GM12864 (cell line): ENCODE results near the gene CCDC69.

Source experiments
- DNase-seq: peaks from one replicate; pipeline ENCODE4 v3.0.0-alpha.2; 2011; ENCODE audit warnings: low read depth
- H3K4me3 ChIP-seq: 2 replicates; pipeline ENCODE4 v1.5.1; 2011; ENCODE audit warnings: mild to moderate bottlenecking, low read depth, low read length, control low read depth
- TF ChIP-seq, protein P1 (sequence below): IDR thresholded peaks from 2 replicates; pipeline ENCODE4 v1.5.1; 2011; ENCODE audit warnings: low read depth, mild to moderate bottlenecking, moderate library complexity, low read length, control low read depth, inconsistent platforms; ENCODE audit errors: missing control alignments

Gene CCDC69

DNA sequence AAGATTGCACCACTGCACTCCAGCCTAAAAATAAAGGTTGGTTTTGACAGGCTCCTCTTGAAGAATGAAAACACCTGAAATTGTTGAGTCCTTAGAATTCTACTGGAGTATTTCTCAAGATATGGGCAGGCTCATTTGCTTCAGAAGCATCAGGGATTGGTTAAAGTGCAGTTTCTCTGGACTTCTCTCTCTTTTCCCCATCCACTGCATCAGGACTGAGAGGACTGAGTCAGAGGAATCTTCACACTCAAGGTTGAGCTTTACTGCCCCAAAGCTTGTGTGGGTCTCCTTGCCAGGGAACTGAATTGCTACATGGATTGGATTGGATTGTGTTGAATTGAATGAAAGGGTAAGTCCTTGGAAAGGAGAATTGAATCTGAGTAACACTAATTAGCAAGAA is 7.5 kb upstream of the CCDC69 start:
- no peak overlapping the region for H3K4me3 ChIP-seq
- DNase-seq: no peak
- TF ChIP-seq, protein P1, sequence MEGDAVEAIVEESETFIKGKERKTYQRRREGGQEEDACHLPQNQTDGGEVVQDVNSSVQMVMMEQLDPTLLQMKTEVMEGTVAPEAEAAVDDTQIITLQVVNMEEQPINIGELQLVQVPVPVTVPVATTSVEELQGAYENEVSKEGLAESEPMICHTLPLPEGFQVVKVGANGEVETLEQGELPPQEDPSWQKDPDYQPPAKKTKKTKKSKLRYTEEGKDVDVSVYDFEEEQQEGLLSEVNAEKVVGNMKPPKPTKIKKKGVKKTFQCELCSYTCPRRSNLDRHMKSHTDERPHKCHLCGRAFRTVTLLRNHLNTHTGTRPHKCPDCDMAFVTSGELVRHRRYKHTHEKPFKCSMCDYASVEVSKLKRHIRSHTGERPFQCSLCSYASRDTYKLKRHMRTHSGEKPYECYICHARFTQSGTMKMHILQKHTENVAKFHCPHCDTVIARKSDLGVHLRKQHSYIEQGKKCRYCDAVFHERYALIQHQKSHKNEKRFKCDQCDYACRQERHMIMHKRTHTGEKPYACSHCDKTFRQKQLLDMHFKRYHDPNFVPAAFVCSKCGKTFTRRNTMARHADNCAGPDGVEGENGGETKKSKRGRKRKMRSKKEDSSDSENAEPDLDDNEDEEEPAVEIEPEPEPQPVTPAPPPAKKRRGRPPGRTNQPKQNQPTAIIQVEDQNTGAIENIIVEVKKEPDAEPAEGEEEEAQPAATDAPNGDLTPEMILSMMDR: no peak

DNA sequence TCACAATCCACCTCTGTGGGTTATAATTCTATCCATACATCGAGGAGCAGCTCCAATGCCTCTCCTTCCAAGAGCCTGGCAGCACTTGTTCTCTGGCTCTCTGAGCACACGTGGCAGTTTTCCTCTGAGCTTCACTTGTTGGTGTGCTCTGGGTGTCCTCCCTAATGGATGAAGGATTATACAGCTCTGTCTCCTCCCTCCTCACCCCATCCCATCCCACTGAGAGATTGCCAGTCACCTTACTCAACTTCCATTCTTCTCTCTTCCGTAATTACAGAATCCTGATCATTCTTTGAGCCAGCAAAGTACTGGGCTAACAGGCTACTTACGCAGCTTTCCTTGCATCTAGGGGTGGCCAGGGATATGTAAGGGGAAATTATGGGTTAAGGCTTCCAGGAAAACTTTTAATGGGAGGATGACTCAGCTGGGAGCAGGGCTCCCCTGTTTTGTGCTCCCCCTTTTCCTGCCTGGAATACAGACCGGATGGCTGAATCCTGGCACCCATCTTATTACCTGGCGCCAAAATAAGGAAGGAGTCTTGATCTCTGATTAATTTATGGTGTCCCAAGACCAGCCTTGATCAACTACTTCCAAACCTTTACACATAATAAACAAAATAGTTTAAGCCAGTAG is 6.3 kb upstream of the CCDC69 start:
- TF ChIP-seq, protein P1: no peak
- no peak overlapping the region for H3K4me3 ChIP-seq
- DNase-seq: no peak

DNA sequence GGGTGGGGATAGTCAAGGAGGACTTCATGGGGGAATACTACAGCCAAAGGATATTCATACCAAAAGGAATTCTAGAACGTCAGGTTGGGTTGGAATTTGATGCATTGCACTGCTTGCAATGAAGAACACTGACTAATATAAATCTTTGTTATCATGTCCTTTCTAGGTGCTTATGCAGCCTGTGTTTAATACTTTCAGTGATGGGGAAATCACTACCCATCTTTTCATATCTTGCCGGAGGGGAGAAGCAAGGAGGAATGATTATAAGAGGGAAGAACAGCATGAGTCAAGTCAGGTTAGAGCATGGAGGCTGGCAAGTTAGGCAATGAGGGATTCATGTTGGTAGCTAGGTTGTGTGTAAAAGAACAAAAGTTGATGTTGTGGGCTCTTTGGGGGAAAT is 5.1 kb upstream of the CCDC69 start:
- TF ChIP-seq, protein P1: no peak
- H3K4me3 ChIP-seq: no peak overlapping the region
- no peak for DNase-seq

- no peak overlapping the region for H3K4me3 ChIP-seq
- TF ChIP-seq, protein P1: no peak
- no peak for DNase-seq
Observed at GRCh38 chr5:151227918-151228447, 4.1 kb upstream of the CCDC69 start.

DNA sequence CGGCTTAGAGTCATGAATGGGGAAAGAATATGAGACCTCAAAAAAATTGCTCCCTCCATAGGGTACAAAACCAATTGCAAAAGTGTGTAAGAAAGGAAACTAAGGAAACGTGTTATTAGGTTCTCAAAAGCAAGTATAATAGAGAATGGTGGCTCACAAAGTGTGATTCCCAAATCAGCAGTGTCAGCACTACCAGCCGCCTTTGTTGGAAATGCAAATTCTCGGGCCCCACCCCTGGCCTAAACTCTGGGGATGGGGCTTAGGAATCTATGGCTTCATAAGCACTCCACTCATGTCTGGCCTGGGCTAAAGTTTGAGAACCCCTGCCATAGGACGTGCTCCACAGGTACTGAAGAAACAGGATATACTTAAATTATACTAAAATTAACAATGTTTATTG is 1.6 kb upstream of the CCDC69 start:
- TF ChIP-seq, protein P1: no peak
- no peak overlapping the region for H3K4me3 ChIP-seq
- no peak for DNase-seq

DNA sequence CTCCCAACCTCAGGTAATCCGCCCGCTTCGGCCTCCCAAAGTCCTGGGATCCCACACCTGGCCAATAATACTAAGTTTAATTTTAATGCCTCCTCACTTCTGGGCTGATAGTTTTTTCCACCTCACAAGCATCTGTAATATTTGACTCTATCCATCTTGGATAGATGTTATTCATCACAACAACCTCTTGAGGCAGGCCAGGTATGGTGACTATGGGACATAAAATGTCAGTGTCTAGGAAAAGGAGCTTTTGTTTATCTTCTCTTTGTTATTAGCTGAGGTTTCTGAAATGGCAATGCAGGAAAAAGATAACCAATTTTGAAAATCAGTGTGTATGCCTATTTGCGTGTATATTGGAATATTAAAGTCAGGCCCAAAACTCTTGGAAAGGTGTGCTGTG is 1.2 kb upstream of the CCDC69 start:
- H3K4me3 ChIP-seq: no peak overlapping the region
- DNase-seq: no peak
- TF ChIP-seq, protein P1: peak; percentile 10

DNA sequence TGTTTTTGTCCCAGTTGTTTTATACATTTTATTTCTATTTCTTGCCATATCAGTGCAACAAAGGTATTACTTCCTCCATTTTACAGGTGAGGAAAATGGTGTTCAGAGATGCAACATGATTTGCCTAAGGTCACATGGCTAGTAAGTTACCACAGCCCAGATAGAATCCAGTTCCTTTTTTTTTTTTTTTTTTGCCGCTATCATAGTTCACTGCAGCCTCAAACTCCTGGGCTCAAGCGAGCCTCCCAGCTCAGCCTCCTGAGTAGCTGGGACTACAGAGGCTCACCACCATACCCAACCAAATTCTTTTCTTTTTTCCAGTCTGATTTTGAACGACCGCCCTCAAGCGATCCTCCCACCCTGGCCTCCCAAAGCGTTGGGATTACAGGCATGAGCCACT is 480 bp upstream of the CCDC69 start:
- TF ChIP-seq, protein P1: no peak
- DNase-seq: no peak
- H3K4me3 ChIP-seq: peak overlapping the region; percentile 74; the same call in 1 of the 2 replicates
